Measurements from ENCODE around the gene TMEM273.

TMEM273 gene

GRCh38 chr10:49173201-49173772, 14.9 kb downstream of the TMEM273 start:
- no peak for TF ChIP-seq NFIC (IDR thresholded peaks at IDR 0.05)
- no peak for TF ChIP-seq TAF1 (IDR thresholded peaks at IDR 0.05; ENCODE audit: low read depth)
- TF ChIP-seq FOXM1 (IDR thresholded peaks at IDR 0.05; ENCODE audit: borderline replicate concordance, low read depth): no peak
- no peak for TF ChIP-seq RAD21 (IDR thresholded peaks at IDR 0.05; ENCODE audit: low read depth)
- TF ChIP-seq TEAD4 (IDR thresholded peaks at IDR 0.05): no peak
- TF ChIP-seq YY1 (IDR thresholded peaks at IDR 0.05; ENCODE audit: low read depth): no peak
- no peak for TF ChIP-seq MAX (IDR thresholded peaks at IDR 0.05)
- TF ChIP-seq CEBPB (IDR thresholded peaks at IDR 0.05): no peak
- TF ChIP-seq USF1 (IDR thresholded peaks at IDR 0.05): no peak
- no peak for TF ChIP-seq EP300 (IDR thresholded peaks at IDR 0.05; ENCODE audit: borderline replicate concordance)
- TF ChIP-seq ZBTB7A (IDR thresholded peaks at IDR 0.05; ENCODE audit: low read depth): no peak
- TF ChIP-seq EGR1 (IDR thresholded peaks at IDR 0.05): no peak
- no peak for TF ChIP-seq REST (IDR thresholded peaks at IDR 0.05; ENCODE audit: low read depth)
- TF ChIP-seq CREB1 (IDR thresholded peaks at IDR 0.05; ENCODE audit: low read depth): no peak
- TF ChIP-seq TCF12 (IDR thresholded peaks at IDR 0.05; ENCODE audit: low read depth): no peak

- TF ChIP-seq EP300 (IDR thresholded peaks at IDR 0.05; ENCODE audit: borderline replicate concordance): no peak
- no peak for TF ChIP-seq FOXM1 (IDR thresholded peaks at IDR 0.05; ENCODE audit: borderline replicate concordance, low read depth)
- TF ChIP-seq EGR1 (IDR thresholded peaks at IDR 0.05): no peak
- TF ChIP-seq YY1 (IDR thresholded peaks at IDR 0.05; ENCODE audit: low read depth): no peak
- no peak for TF ChIP-seq RAD21 (IDR thresholded peaks at IDR 0.05; ENCODE audit: low read depth)
- TF ChIP-seq MAX (IDR thresholded peaks at IDR 0.05): no peak
- no peak for TF ChIP-seq CREB1 (IDR thresholded peaks at IDR 0.05; ENCODE audit: low read depth)
- no peak for TF ChIP-seq NFIC (IDR thresholded peaks at IDR 0.05)
- TF ChIP-seq ZBTB7A (IDR thresholded peaks at IDR 0.05; ENCODE audit: low read depth): no peak
- no peak for TF ChIP-seq TAF1 (IDR thresholded peaks at IDR 0.05; ENCODE audit: low read depth)
- no peak for TF ChIP-seq CEBPB (IDR thresholded peaks at IDR 0.05)
- TF ChIP-seq TCF12 (IDR thresholded peaks at IDR 0.05; ENCODE audit: low read depth): no peak
- TF ChIP-seq TEAD4 (IDR thresholded peaks at IDR 0.05): no peak
- TF ChIP-seq REST (IDR thresholded peaks at IDR 0.05; ENCODE audit: low read depth): no peak
- TF ChIP-seq USF1 (IDR thresholded peaks at IDR 0.05): no peak
Measured at GRCh38 chr10:49172777-49173132, 15.4 kb downstream of the TMEM273 start.

GRCh38 chr10:49172061-49172776, 16.0 kb downstream of the TMEM273 start:
- no peak for TF ChIP-seq RAD21 (IDR thresholded peaks at IDR 0.05; ENCODE audit: low read depth)
- TF ChIP-seq FOXM1 (IDR thresholded peaks at IDR 0.05; ENCODE audit: borderline replicate concordance, low read depth): no peak
- TF ChIP-seq YY1 (IDR thresholded peaks at IDR 0.05; ENCODE audit: low read depth): no peak
- no peak for TF ChIP-seq NFIC (IDR thresholded peaks at IDR 0.05)
- no peak for TF ChIP-seq TAF1 (IDR thresholded peaks at IDR 0.05; ENCODE audit: low read depth)
- no peak for TF ChIP-seq REST (IDR thresholded peaks at IDR 0.05; ENCODE audit: low read depth)
- TF ChIP-seq EP300 (IDR thresholded peaks at IDR 0.05; ENCODE audit: borderline replicate concordance): no peak
- no peak for TF ChIP-seq EGR1 (IDR thresholded peaks at IDR 0.05)
